GM21717 (cell line): ENCODE results near the gene C11orf68.

Experiments used
- ATAC-seq: cut with Tn5 transposase; IDR thresholded peaks from one replicate; pipeline ENCODE4 v1.9.1; 2021; ENCODE audit warnings: mild to moderate bottlenecking, moderate library complexity; ENCODE audit not compliant: unreplicated experiment

C11orf68 gene

DNA sequence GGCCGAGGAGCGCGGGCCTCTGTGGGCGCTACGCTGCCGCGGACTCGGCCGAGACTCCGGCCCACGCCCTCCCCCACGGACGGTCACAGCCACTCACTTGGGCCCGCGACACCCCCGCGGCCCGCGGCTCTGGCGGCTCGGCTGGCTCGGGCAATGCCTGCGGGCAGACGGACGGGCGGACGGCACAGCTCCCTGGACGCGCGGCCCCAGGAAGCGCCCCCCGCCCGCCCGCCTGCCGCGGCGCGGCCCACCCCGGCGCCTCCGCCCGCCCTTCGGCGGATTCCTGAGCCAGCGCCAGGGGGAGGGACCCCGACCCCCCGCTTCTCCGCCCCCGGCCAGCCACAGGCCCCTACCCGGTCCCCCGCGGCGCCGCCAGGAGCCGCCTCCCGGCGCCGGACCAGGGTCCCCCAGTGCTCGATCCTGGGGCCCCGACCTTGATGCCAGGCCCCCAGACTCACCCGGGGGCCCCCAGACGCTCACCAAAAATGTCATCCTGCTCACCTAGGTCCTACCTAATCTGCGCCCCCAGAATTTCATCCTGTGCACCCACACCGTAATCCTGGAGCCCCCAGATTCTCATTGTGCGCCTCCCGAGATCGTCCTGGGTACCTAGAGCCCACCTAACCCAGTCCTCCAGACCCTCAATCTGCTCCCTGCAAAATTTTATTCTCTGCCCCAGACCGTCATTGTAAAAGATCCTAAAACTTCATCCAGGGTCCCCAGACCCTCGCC lies 46.1 kb downstream of the C11orf68 start, which contains the start of gene EFEMP2:
Gene EFEMP2, minus strand, starts transcription at position 215 of the 732 bp plus-strand sequence. CDS start 446 bp downstream, outside the sequence.
- no peak for ATAC-seq

DNA sequence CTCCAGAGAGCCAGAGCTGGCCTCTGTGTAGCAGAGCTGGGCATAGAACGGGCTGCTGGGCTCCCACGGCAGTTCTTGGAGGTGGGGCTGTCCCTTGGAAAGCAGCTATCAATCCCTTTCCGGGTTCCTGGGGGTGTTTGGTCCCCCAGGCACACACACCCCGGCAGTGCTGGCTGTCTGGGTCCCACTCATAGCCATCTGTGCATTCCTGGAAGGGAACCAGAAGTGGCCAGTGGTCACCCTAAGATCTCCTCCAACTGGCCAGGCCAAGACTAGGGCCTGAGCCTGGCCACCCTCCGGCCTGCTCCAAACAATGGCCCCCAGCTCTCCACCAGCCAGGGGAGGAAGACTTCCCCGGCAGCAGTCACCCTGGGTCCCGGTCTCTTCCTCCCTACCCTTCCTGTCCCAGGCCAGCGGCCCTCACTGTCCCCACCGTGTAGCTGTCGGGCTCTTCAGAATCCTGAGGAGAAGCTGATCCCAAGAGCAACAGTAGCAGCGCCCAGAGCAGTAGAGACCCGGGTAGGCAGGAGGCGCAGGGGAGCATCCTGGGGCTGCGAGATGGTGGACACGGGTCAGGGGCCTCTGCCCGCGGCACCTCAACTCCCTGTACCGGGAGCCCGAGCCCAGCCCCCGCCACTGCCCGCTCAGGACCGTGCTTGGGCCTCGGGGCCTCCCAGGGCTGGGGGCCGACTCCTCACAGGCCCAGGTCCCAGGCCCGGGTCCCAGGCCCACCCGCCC lies 46.9 kb downstream of the C11orf68 start:
- ATAC-seq, result no peak

GRCh38 chr11:65870706-65871681 lies 47.9 kb downstream of the C11orf68 start:
- no peak for ATAC-seq

DNA sequence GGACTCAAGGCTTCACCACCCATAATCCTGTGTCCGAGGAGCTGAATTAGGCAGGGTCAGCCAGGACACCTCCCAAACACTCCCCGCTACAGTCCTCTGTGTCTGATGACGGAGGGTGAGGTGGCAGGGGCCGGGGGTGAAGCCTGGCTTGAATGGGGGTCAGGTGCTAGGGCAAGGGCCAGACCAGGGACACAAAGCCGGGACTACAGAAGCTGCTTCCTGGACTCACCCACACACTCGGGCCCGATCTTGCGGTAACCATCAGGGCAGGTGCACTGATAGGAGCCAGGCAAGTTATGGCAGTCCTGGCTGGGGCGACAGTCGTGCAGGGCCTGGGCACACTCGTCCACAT lies 48.6 kb downstream of the C11orf68 start:
- no peak for ATAC-seq

- no peak for ATAC-seq
These were observed 49.1 kb downstream of the C11orf68 start for GRCh38 chr11:65869643-65870306.

- ATAC-seq, result no peak
These were observed 50.0 kb downstream of the C11orf68 start for GRCh38 chr11:65868907-65869306.

DNA sequence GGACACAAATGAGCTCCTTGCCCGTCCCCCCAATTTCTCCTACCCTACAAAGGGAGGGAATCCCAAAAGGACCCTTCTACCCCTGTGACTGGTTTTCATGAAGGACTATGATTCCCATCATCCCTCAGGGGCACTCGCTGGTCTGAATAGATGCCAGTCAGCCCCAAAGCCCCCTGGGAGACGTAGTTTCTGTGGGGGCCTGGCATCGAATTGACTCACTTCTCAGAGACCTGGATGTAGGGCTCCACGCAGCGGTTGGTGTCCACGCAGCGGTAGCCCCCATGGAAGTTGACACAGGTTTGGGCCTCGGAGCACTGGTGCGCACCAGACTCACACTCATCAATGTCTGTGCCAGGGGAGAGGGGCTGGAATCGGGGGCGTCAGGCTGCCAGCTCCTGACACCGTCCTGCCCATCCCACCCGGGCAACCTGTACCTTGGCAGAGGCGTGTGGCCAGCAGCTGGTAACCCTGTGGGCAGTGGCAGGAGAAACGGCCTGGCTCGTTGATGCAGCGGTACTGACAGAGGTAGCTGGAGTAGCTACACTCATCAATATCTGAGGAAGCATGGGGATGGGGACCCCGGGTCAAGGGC lies 50.7 kb downstream of the C11orf68 start:
- ATAC-seq, result no peak

DNA sequence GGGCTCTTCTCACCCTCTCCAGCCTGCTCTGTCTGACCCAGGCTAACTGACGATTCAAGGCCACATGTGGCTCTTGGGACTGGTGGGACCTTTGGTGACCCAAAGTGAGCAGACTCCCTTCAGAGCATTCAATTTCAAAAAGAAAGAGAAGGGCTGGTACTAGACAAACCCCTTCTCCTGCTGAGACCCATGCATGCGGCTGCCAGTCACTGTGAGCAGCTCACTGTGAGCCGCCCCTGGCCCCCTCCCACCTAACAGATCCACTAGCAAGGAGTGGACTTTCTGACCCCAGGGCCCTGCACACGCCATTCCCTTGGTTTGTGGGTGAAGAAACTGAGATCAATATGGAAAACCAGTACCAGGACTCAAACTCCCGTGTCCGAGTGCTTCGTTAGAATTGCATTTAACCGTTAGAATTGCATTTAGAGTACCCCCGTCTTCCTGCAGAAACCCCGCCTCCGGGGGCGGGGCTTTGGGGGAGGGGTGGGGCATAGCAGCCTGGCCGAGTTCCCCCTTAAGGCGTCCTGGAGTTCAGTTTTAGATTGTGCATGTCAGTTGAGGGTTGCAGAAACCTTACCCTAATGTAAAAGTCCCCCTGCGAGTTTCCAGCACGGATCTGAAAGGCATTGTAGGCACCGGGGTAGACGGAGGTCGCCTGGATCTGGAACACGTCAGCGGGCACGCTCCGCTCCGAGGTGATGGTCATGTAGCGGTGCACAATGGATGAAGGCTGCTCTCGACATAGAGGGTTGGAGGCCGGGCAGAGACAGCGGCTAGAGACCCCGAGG lies 51.4 kb downstream of the C11orf68 start:
- no peak for ATAC-seq
